Gastrocnemius medialis (tissue), 4 donors: ENCODE data around the gene MAGI1.

Experiments
- CTCF ChIP-seq, 5 experiments: fragments of 450-650 bp in 3 of 5; fragments of 200-600 bp in 2 of 5; sonication (generic) in 2 of 5; IDR thresholded peaks in 4 of 5; conservative IDR thresholded peaks in 1 of 5; 1 replicate in 4 of 5; 2 replicates in 1 of 5; pipeline ENCODE4 v1.5.1; 2016 to 2019; ENCODE audit warnings: antibody characterized with exemption in 5 of 5, mild to moderate bottlenecking in 3 of 5, moderate library complexity in 3 of 5
- POLR2A ChIP-seq, 2 donors: fragments of 450-650 bp; IDR thresholded peaks; one replicate each; pipeline ENCODE4 v1.6.1; 2017; ENCODE audit warnings: antibody characterized with exemption in 2 of 2, mild to moderate bottlenecking in 2 of 2, moderate library complexity in 2 of 2

- no peak for TF ChIP-seq CTCF (IDR thresholded peaks at IDR 0.05 in 4 of 5, conservative IDR thresholded peaks at IDR 0.05 in 1 of 5)
- TF ChIP-seq POLR2A (IDR thresholded peaks at IDR 0.05), result no peak
Observed at GRCh38 chr3:65996589-65996988, 42.1 kb downstream of the MAGI1 start.
